ENCODE results near the gene GLRX.
"Not testable (repeated sequence)": the region's sequence is repeated elsewhere in the genome, so short reads cannot be mapped to it uniquely, and the experiment has no call there.

The GLRX gene

DNA sequence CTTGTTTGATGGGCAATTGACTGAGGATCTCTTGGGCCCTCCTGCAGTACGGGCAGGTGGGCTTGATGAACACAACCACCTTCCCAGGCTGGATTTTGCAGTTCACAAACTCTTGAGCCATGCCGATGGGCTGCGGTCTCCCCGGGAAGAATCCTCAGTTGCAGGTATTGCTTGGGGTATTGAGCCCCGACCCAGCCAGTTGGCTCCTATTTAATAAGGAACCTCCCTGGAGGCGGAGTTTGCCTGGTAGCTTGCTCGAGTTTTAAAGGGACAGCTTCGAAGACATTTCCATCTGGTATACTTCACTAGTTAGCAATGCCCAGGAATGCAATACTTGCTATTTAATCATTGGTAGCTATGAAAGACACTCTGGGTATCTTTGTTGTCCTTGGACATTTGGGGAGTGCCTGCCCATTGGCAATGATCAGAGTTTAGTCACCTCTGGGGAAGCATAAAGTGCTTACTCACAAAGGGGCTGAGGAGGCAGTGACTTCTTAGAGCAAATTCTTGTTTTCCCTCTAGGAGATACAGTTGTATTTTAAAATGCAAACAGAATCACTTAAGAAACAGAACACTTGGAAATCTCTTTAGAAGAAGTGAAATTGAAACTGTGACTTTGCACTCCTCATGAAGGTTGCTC, at the start of gene GLRX:
TSS of gene GLRX (minus strand) at position 185 of the 640 bp plus-strand sequence. CDS start at position 121, 64 bp downstream.
- H3K4me3 ChIP-seq, result peak within 1 kb of the TSS; percentile 68 to 77
- intact Hi-C loops (cut with DNase I; ENCODE audit: low total_unique reads), result no loop called here
- no peaks in the 10 kb centered on the region for H3K36me3 ChIP-seq
- H3K27ac ChIP-seq, result peak within 1 kb of the TSS; percentile 77 to 87
- H3K27me3 ChIP-seq, result no peaks in the 10 kb centered on the region
- DNase-seq, result peak; percentile 86 to 88
- H3K4me1 ChIP-seq, result peaks cover 3 to 61% (median 33%) of the 10 kb centered on the region in 4 donors
- H3K9me3 ChIP-seq, result no peaks in the 10 kb centered on the region
- no peak for TF ChIP-seq CTCF (IDR thresholded peaks at IDR 0.05)

DNA sequence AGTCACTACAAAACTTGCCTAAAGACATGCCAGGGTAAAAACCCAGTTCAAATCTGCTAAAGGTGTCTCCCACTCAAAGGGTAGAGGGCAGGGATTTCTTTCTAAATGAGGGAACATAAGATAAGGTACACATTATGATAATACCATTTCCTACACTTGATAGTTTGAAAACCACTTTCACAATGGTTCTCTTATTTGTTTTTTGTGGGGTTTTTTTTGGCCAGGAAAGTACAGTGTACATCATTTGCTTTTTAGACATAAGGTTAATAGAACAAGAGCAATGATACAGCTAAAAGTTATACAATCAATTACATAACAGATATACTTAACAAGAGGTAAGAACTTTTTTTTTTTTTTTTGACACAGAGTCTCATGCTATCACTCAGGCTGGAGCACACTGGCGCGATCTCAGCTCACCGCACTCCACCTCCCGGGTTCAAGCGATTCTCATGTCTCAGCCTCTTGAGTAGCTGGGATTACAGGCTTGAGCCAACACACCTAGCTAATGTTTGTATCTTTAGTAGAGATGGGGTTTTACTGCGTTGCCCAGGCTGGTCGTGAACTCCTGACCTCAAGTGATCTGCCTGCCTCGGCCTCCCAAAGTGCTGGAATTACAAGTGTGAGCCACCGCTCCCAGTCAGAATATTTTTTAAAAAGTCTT, 48.8 kb upstream of the GLRX start:
- H3K4me3 ChIP-seq, result no peak overlapping the region
- H3K9me3 ChIP-seq, result no peaks in the 10 kb centered on the region
- peak overlapping the region in 1 of 2 donors; percentile 65 for H3K27ac ChIP-seq
- peaks cover 0 to 36% (median 12%) of the 10 kb centered on the region in 4 donors for H3K4me1 ChIP-seq
- intact Hi-C loops (cut with DNase I; ENCODE audit: low total_unique reads), result loop anchor here (5.0 kb wide), 1 partner anchor 449 kb away; no protein-coding TSS in a partner anchor
- no peaks in the 10 kb centered on the region for H3K27me3 ChIP-seq
- H3K36me3 ChIP-seq, result no peaks in the 10 kb centered on the region
- no peak for DNase-seq
- TF ChIP-seq CTCF (IDR thresholded peaks at IDR 0.05), result no peak

DNA sequence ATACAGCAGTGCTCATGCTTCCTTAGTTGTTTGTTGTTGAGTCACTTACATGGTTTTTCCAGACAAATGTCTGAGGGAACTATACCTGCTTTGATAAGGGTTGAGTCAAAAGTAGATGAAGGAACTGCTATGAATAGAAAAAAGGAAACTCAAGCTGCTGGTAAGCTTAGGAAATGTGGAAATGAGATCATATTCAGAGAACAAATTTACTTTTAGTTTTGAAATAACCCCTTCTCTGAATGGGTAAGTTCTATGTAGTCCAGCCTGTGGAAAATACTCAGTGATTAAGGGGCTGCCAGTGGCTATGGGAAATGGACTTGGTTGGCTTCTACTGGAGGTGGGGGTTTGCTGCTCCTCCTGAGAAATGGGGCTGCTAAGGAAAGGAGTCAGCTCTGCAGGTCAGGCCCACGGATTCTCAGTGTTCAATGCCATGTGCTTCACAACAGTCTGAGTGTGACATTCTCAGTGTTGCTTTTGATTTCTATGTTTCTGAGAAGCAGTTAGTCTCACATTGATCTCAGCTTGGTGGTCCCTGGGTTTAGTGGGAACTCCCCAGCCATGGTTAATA, 47.7 kb upstream of the GLRX start:
- Histone ChIP-seq H3K9me3 (no peaks in the 10 kb centered on the region), H3K4me3 (no peak overlapping the region), H3K27ac (peak overlapping the region; percentile 27 to 65), H3K27me3 (no peaks in the 10 kb centered on the region), H3K4me1 (peaks cover 0 to 43% (median 13%) of the 10 kb centered on the region in 4 donors), H3K36me3 (no peaks in the 10 kb centered on the region)
- TF ChIP-seq CTCF (IDR thresholded peaks at IDR 0.05), result no peak
- intact Hi-C loops (cut with DNase I; ENCODE audit: low total_unique reads), result loop anchor here (5.0 kb wide), 1 partner anchor 448 kb away; no protein-coding TSS in a partner anchor
- DNase-seq, result no peak

- H3K4me3 ChIP-seq; H3K36me3 ChIP-seq; H3K9me3 ChIP-seq; intact Hi-C loops (cut with DNase I; ENCODE audit: low total_unique reads); DNase-seq; H3K27me3 ChIP-seq: not testable (repeated sequence)
- Histone ChIP-seq H3K27ac (peak overlapping the region; percentile 27 to 65), H3K4me1 (peaks cover 0 to 52% (median 15%) of the 10 kb centered on the region in 4 donors)
These were observed 46.8 kb upstream of the GLRX start for GRCh38 chr5:95869173-95869855.

- DNase-seq, result no peak
- TF ChIP-seq CTCF (IDR thresholded peaks at IDR 0.05), result no peak
- Histone ChIP-seq H3K36me3 (no peaks in the 10 kb centered on the region), H3K9me3 (no peaks in the 10 kb centered on the region), H3K27me3 (no peaks in the 10 kb centered on the region), H3K4me1 (peaks cover 0 to 62% (median 19%) of the 10 kb centered on the region in 4 donors), H3K27ac (no peak overlapping the region), H3K4me3 (no peak overlapping the region)
- intact Hi-C loops (cut with DNase I; ENCODE audit: low total_unique reads), result no loop called here
These were observed 45.6 kb upstream of the GLRX start for GRCh38 chr5:95868136-95868535.

Measured in tibial artery (tissue), 4 donors.